Astrocyte (in vitro differentiated cells and primary cell): ENCODE measurements around the gene TDG.

Experiments used
- EZH2 ChIP-seq: IDR thresholded peaks from 2 replicates; pipeline ENCODE4 v1.6.1; 2012; ENCODE audit warnings: mild to moderate bottlenecking, low read length, inconsistent platforms; ENCODE audit not compliant: insufficient read depth
- TF ChIP-seq, protein P1 (sequence below): IDR thresholded peaks from 2 replicates; pipeline ENCODE4 v1.5.1; 2011; ENCODE audit warnings: low read depth, mild to moderate bottlenecking, inconsistent platforms, low read length, moderate library complexity; ENCODE audit not compliant: insufficient read depth

- TF ChIP-seq, protein P1, sequence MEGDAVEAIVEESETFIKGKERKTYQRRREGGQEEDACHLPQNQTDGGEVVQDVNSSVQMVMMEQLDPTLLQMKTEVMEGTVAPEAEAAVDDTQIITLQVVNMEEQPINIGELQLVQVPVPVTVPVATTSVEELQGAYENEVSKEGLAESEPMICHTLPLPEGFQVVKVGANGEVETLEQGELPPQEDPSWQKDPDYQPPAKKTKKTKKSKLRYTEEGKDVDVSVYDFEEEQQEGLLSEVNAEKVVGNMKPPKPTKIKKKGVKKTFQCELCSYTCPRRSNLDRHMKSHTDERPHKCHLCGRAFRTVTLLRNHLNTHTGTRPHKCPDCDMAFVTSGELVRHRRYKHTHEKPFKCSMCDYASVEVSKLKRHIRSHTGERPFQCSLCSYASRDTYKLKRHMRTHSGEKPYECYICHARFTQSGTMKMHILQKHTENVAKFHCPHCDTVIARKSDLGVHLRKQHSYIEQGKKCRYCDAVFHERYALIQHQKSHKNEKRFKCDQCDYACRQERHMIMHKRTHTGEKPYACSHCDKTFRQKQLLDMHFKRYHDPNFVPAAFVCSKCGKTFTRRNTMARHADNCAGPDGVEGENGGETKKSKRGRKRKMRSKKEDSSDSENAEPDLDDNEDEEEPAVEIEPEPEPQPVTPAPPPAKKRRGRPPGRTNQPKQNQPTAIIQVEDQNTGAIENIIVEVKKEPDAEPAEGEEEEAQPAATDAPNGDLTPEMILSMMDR = no peak
- TF ChIP-seq EZH2 = no peak
These were observed 60.1 kb downstream of the TDG start for GRCh38 chr12:104025771-104026170.
